Measurements from ENCODE around the gene CTF1. TPM values are rescaled to one million over a fixed set of nuclear protein-coding genes. Genes with fewer than 3 reads are reported as not detected.
A peak's percentile ranks its signal among the peaks of the same experiment; 100 is the strongest.

CTF1 gene
- total and polyA plus RNA-seq, 2 donors (not counting 1 experiment from before 2014, with no cell fraction given), result 0.78 to 0.81 TPM

- 66% methylated on average over 4 of the region's 4 CpGs for WGBS (ENCODE audit: insufficient coverage)
- no peaks in the 10 kb centered on the region for H3K27me3 ChIP-seq (replicated peaks in 1 of 4; ENCODE audit: control extremely low read depth in 1 of 4, control insufficient read depth in 3 of 4, insufficient read depth in 4 of 4, low read length in 3 of 4)
These were observed 6.6 kb downstream of the CTF1 start for GRCh38 chr16:30903002-30903401.

More at GRCh38 chr16:30903002-30903401, 6.6 kb downstream of the CTF1 start:
- H3K9me3 ChIP-seq (ENCODE audit: control extremely low read depth in 1 of 3, control insufficient read depth in 2 of 3, insufficient read depth in 1 of 3, low read length in 2 of 3), result peaks cover 0 to 17% (median 0%) of the 10 kb centered on the region in 3 donors
- peaks cover 25 to 33% of the 10 kb centered on the region in 2 donors for H3K4me1 ChIP-seq (ENCODE audit: control insufficient read depth in 2 of 2, insufficient read depth in 2 of 2, low read length in 2 of 2)
- no peaks in the 10 kb centered on the region for H3K36me3 ChIP-seq (replicated peaks in 1 of 2; ENCODE audit: control extremely low read depth in 1 of 2, control insufficient read depth in 1 of 2, extremely low read depth in 1 of 2, insufficient read depth in 2 of 2, low read length in 1 of 2)
- peak overlapping the region; percentile 34 to 79 for H3K27ac ChIP-seq (ENCODE audit: low read length in 2 of 2)
- ChIA-PET POLR2A (interaction anchor here (0.6 to 2.4 kb wide), 5 partner anchors 12 to 275 kb away, joined by 3 to 13 read pairs (median 5); no protein-coding TSS in a partner anchor), CTCF (interaction anchor here (0.7 to 6.1 kb wide), 16 partner anchors 10 to 540 kb away, joined by 3 to 138 read pairs (median 3); partner anchors contain the start of genes BCL7C and ZNF843)
- intact Hi-C loops (cut with micrococcal nuclease), result loop anchor here (5.0 kb wide), 2 partner anchors 91 to 141 kb away; partner anchors contain the start of genes CFAP119 and RNF40
- H4K20me1 ChIP-seq (ENCODE audit: control insufficient read depth, insufficient read depth, low read length, poor library complexity, severe bottlenecking), result no peaks in the 10 kb centered on the region
- DNase-seq, result peak; percentile 25
- TF ChIP-seq CTCF (IDR thresholded peaks at IDR 0.05) (no peak), EZH2 (IDR thresholded peaks at IDR 0.05; ENCODE audit: borderline replicate concordance, insufficient read depth, low read depth, low read length, poor library complexity, severe bottlenecking) (no peak)
- H3K4me2 ChIP-seq (replicated peaks; ENCODE audit: low read depth, low read length, poor library complexity, severe bottlenecking), result peak overlapping the region; percentile 83
- H2AFZ ChIP-seq (ENCODE audit: insufficient read depth, low read depth, low read length, poor library complexity, severe bottlenecking), result peak overlapping the region; percentile 98
- H3K9me3 Mint-ChIP-seq (ENCODE audit: insufficient read depth), result peaks cover 3% of the 10 kb centered on the region
- peak overlapping the region; percentile 98 for H3K4me3 Mint-ChIP-seq
- H3K4me1 Mint-ChIP-seq, result peaks cover 22% of the 10 kb centered on the region
- no peaks in the 10 kb centered on the region for H3K27me3 Mint-ChIP-seq
- no peaks in the 10 kb centered on the region for H3K79me2 ChIP-seq (ENCODE audit: control insufficient read depth, insufficient read depth, low read length)
- H3K4me3 ChIP-seq (ENCODE audit: control extremely low read depth in 1 of 5, extremely low read depth in 1 of 5, insufficient read depth in 1 of 5, low read depth in 2 of 5, low read length in 4 of 5), result peak overlapping the region in 4 of 5 experiments; percentile 45 to 82 (median 62)
- ATAC-seq (ENCODE audit: low read depth), result no peak
- H3K27ac Mint-ChIP-seq, result peak overlapping the region; percentile 98
- peak overlapping the region; percentile 78 for H3K9ac ChIP-seq (ENCODE audit: low read length)
